SK-N-SH treated with all-trans-retinoic acid at 6 μM for 48 hours (cell line): ENCODE data around the gene CSNK1D.
A peak's percentile ranks its signal among the peaks of the same experiment; 100 is the strongest.

Experiments
- ATAC-seq: fragments of 200-7000 bp; cut with Tn5 transposase; 3 replicates; pipeline ENCODE4 v1.9.1; 2020; ENCODE audit warnings: mild to moderate bottlenecking, moderate library complexity
- ARNTL ChIP-seq: fragments of 450-650 bp; formaldehyde crosslinking; IDR thresholded peaks from 2 replicates; pipeline ENCODE4 v1.5.0; 2020; ENCODE audit warnings: low read depth, mild to moderate bottlenecking, moderate library complexity, borderline replicate concordance
- BACH2 ChIP-seq: fragments of 250-450 bp; sonication (Bioruptor Pico); IDR thresholded peaks from 2 replicates; pipeline ENCODE4 v1.9.0; 2021; ENCODE audit warnings: mild to moderate bottlenecking, borderline replicate concordance
- CSDC2 ChIP-seq: fragments of 250-450 bp; sonication (Bioruptor Pico); IDR thresholded peaks from 2 replicates; pipeline ENCODE4 v1.5.0; 2020; ENCODE audit warnings: mild to moderate bottlenecking, moderate library complexity
- CSRNP3 ChIP-seq: fragments of 250-450 bp; sonication (Bioruptor Pico); IDR thresholded peaks from 2 replicates; pipeline ENCODE4 v1.5.1; 2021; ENCODE audit warnings: mild to moderate bottlenecking, moderate library complexity
- ESRRG ChIP-seq: fragments of 250-450 bp; sonication (Bioruptor Pico); IDR thresholded peaks from 2 replicates; pipeline ENCODE4 v1.6.1; 2021; ENCODE audit warnings: mild to moderate bottlenecking
- GLIS3 ChIP-seq: fragments of 250-450 bp; sonication (Bioruptor Pico); IDR thresholded peaks from 2 replicates; pipeline ENCODE4 v1.5.0; 2020; ENCODE audit warnings: mild to moderate bottlenecking, moderate library complexity
- PATZ1 ChIP-seq: fragments of 250-450 bp; sonication (Bioruptor Pico); IDR thresholded peaks from 2 replicates; pipeline ENCODE4 v1.8.0; 2020; ENCODE audit warnings: mild to moderate bottlenecking, moderate library complexity, borderline replicate concordance
- PPARA ChIP-seq: fragments of 250-450 bp; sonication (Bioruptor Pico); IDR thresholded peaks from 2 replicates; pipeline ENCODE4 v1.5.0; 2020; ENCODE audit warnings: mild to moderate bottlenecking, borderline replicate concordance
- RARB ChIP-seq: fragments of 250-450 bp; sonication (Bioruptor Pico); IDR thresholded peaks from 2 replicates; pipeline ENCODE4 v1.8.0; 2021; ENCODE audit warnings: mild to moderate bottlenecking, moderate library complexity
- SNAI2 ChIP-seq: fragments of 250-450 bp; sonication (Bioruptor Pico); IDR thresholded peaks from 2 replicates; pipeline ENCODE4 v1.5.0; 2020; ENCODE audit warnings: mild to moderate bottlenecking, moderate library complexity
- TSHZ2 ChIP-seq: fragments of 250-450 bp; sonication (Bioruptor Pico); IDR thresholded peaks from 2 replicates; pipeline ENCODE4 v1.5.0; 2020; ENCODE audit warnings: mild to moderate bottlenecking, moderate library complexity
- ZC3H10 ChIP-seq: fragments of 250-450 bp; sonication (Bioruptor Pico); IDR thresholded peaks from 2 replicates; pipeline ENCODE4 v1.5.1; 2021; ENCODE audit warnings: mild to moderate bottlenecking, moderate library complexity
- ZFP3 ChIP-seq: fragments of 250-450 bp; sonication (Bioruptor Pico); IDR thresholded peaks from 2 replicates; pipeline ENCODE4 v1.5.0; 2020; ENCODE audit warnings: mild to moderate bottlenecking, moderate library complexity
- ZFP30 ChIP-seq: fragments of 450-650 bp; formaldehyde crosslinking; IDR thresholded peaks from 2 replicates; pipeline ENCODE4 v1.5.0; 2022; ENCODE audit warnings: mild to moderate bottlenecking, moderate library complexity
- ZNF70 ChIP-seq: fragments of 450-650 bp; formaldehyde crosslinking; IDR thresholded peaks from 2 replicates; pipeline ENCODE4 v1.5.0; 2020; ENCODE audit warnings: mild to moderate bottlenecking, moderate library complexity
- TF ChIP-seq, protein P1 (sequence below): fragments of 250-450 bp; sonication (Bioruptor Pico); IDR thresholded peaks from 2 replicates; pipeline ENCODE4 v1.5.1; 2020; ENCODE audit warnings: low read depth, mild to moderate bottlenecking, moderate library complexity

Gene CSNK1D

DNA sequence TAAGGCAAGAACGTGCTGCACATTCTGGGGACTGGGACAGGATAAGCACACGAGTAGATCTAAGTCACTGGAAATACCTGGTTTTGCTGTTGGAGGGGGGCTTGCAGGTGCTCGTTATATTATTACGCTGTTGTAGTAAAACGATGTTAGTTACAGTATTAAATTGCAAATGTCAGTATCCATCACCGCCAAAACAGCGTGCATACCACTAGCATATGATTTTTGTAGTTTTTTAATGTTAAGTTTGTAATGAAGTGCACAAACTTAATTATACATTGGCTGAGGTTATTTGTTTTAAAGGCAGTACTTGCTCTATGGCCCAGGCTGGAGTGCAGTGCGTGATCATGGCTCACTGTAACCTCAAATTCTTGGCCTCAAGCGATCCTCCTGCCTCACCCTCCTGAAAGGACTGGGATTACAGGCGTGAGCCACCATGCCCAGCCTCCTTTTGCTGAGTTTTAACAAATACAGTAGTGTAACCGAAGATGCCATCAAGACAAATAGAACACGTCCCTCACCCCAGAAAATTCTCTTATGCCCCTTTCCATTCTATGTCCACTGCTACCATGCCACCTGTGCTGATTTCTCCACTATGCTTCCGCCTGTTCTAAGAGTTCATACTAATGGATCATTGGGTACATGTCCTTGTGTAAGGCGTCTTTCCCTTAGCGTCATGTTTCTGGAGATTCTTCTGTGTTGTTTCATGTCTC, 20.7 kb upstream of the CSNK1D start (continued):
- no peak for TF ChIP-seq CSRNP3 (CRISPR knock-in tag)
- TF ChIP-seq SNAI2 (CRISPR knock-in tag), result no peak
- TF ChIP-seq ZFP3 (CRISPR knock-in tag), result no peak
- no peak for TF ChIP-seq GLIS3 (CRISPR knock-in tag)
- TF ChIP-seq ESRRG (CRISPR knock-in tag), result no peak

GRCh38 chr17:82292251-82293154, 19.0 kb upstream of the CSNK1D start:
- ATAC-seq, result peak; percentile 98

GRCh38 chr17:82291582-82292250, 18.2 kb upstream of the CSNK1D start:
- ATAC-seq, result no peak
- TF ChIP-seq CSRNP3 (CRISPR knock-in tag) (no peak), RARB (CRISPR knock-in tag) (no peak), ZNF70 (CRISPR knock-in tag) (no peak), TSHZ2 (no peak), ZC3H10 (no peak), GLIS3 (CRISPR knock-in tag) (no peak), PPARA (CRISPR knock-in tag) (no peak), ESRRG (CRISPR knock-in tag) (no peak), SNAI2 (CRISPR knock-in tag) (no peak), ZFP30 (CRISPR knock-in tag) (no peak)
- TF ChIP-seq, protein P1, sequence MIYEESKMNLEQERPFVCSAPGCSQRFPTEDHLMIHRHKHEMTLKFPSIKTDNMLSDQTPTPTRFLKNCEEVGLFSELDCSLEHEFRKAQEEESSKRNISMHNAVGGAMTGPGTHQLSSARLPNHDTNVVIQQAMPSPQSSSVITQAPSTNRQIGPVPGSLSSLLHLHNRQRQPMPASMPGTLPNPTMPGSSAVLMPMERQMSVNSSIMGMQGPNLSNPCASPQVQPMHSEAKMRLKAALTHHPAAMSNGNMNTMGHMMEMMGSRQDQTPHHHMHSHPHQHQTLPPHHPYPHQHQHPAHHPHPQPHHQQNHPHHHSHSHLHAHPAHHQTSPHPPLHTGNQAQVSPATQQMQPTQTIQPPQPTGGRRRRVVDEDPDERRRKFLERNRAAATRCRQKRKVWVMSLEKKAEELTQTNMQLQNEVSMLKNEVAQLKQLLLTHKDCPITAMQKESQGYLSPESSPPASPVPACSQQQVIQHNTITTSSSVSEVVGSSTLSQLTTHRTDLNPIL (CRISPR knock-in tag), result no peak

More at GRCh38 chr17:82292251-82293154, 19.0 kb upstream of the CSNK1D start:
- TF ChIP-seq SNAI2 (CRISPR knock-in tag) (peak; percentile 76; the same call in 1 of the 2 replicates), CSDC2 (peak; percentile 81; the same call in 1 of the 2 replicates), PATZ1 (CRISPR knock-in tag) (no peak), ARNTL (CRISPR knock-in tag) (no peak), ZC3H10 (no peak), ZFP30 (CRISPR knock-in tag) (no peak), BACH2 (no peak), ZFP3 (CRISPR knock-in tag) (0 out of 2 replicates have a peak, but pooled peaks have one; percentile 40), TSHZ2 (0 out of 2 replicates have a peak, but pooled peaks have one; percentile 62), GLIS3 (CRISPR knock-in tag) (0 out of 2 replicates have a peak, but pooled peaks have one; percentile 32)
